ENCODE data around the gene GRIK3.

Gene GRIK3

DNA sequence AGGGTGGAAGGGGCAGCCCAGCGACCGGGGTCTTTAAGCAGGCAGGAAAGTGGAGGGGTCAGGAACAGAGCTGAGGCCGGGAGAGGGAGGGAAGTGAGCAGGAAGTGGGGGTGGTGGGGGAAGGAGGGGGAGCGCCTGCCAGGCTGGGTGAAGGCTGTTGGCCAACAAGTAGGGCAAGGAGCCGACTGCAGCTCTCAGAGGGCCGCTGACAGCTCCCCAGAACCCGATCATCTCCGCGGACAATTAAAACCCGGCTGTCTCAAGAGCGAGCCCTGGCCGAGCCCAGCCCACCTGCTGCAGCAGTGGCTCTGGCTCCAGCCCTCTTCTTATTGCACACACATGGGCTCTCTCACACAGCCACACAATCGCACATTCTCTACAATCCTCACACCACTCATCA lies 51.6 kb downstream of the GRIK3 start:
- H3K27me3 ChIP-seq (ENCODE audit: control insufficient read depth in 1 of 2, insufficient read depth in 2 of 2, low read length in 2 of 2): peaks cover 9 to 15% of the 10 kb centered on the region in 2 donors
- no peaks in the 10 kb centered on the region for H3K36me3 ChIP-seq (ENCODE audit: control insufficient read depth in 2 of 2, insufficient read depth in 2 of 2, low read length in 2 of 2)
- peaks cover 0 to 7% of the 10 kb centered on the region in 2 donors for H3K9me3 ChIP-seq (ENCODE audit: control insufficient read depth in 2 of 2, low read length in 2 of 2)
- H3K4me3 ChIP-seq (ENCODE audit: low read length in 2 of 2): no peak overlapping the region
- no peak overlapping the region for H3K9ac ChIP-seq (ENCODE audit: low read length in 2 of 2)
- no peaks in the 10 kb centered on the region for H3K4me1 ChIP-seq (ENCODE audit: control insufficient read depth, insufficient read depth, low read length)
- no peak overlapping the region for H3K27ac ChIP-seq (ENCODE audit: low read length)

DNA sequence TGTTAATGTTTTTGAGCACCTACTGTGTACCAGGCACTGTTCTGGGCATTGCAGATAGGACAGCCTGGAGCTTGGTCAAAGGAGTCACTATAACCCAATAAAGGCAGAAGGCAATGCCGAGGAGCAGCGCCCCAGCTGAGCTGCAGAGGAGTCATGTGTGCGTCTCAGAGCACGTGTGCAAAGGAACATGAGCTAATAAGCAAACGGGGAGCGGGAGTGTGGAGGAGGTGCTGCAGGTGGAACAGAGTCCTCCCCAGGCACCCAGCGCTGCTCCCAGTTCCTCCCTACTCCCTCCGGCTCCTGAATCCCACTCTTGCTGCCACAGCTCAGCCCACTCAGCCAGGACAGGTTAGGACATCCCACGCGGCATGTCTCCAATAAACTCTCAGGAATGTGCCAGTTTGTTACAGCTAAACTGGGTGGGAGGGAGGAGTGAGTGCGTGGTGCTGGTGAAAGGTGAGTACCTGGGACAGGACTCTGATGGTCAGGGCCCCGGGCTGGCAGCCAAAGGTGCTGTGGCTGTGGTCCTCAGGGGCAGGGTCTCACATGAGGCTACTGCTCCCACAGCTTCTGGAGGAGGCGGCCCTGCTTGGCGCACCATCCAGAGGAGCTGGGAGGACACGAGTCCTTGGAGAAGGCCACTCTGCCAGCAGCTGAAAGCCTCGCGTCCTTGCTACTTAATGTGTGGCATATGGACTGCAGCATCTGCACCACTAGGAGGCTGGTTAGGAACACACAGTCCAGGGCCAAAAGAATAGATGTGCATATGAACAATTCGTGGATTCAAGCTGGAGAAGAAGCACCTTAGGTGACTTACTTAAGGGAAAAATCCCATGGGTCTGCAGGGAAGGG lies 52.3 kb downstream of the GRIK3 start:
- Histone ChIP-seq H3K4me3 (ENCODE audit: low read length in 2 of 2) (no peak overlapping the region), H3K27ac (ENCODE audit: low read length) (no peak overlapping the region), H3K4me1 (ENCODE audit: control insufficient read depth, insufficient read depth, low read length) (no peaks in the 10 kb centered on the region), H3K9me3 (ENCODE audit: control insufficient read depth in 2 of 2, low read length in 2 of 2) (peaks cover 0 to 7% of the 10 kb centered on the region in 2 donors), H3K36me3 (ENCODE audit: control insufficient read depth in 2 of 2, insufficient read depth in 2 of 2, low read length in 2 of 2) (no peaks in the 10 kb centered on the region), H3K9ac (ENCODE audit: low read length in 2 of 2) (no peak overlapping the region), H3K27me3 (ENCODE audit: control insufficient read depth in 1 of 2, insufficient read depth in 2 of 2, low read length in 2 of 2) (peaks cover 9 to 19% of the 10 kb centered on the region in 2 donors)

DNA sequence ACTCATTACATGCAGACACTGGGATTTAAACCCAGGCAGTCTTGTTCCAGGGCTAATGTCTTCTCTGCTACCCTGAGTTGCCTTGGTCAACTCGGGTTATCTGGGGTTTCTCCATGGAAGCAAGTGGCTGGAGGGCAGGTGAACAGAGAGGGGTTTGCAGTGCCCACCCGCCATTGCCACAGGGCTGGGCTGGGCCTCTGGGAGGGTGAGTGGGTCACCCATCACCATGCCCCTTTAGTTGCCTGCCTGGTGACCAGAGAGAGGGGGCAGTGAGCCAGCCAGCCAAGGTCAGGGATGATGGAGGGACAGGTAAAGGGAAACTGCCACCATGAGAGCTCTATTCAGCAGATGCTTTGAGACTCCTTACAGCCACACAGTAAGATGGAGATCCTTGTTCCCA lies 53.2 kb downstream of the GRIK3 start:
- Histone ChIP-seq H3K4me1 (ENCODE audit: control insufficient read depth, insufficient read depth, low read length) (no peaks in the 10 kb centered on the region), H3K27me3 (ENCODE audit: control insufficient read depth in 1 of 2, insufficient read depth in 2 of 2, low read length in 2 of 2) (peaks cover 9 to 25% of the 10 kb centered on the region in 2 donors), H3K27ac (ENCODE audit: low read length) (no peak overlapping the region), H3K36me3 (ENCODE audit: control insufficient read depth in 2 of 2, insufficient read depth in 2 of 2, low read length in 2 of 2) (no peaks in the 10 kb centered on the region), H3K9me3 (ENCODE audit: control insufficient read depth in 2 of 2, low read length in 2 of 2) (peaks cover 0 to 7% of the 10 kb centered on the region in 2 donors), H3K9ac (ENCODE audit: low read length in 2 of 2) (no peak overlapping the region), H3K4me3 (ENCODE audit: low read length in 2 of 2) (no peak overlapping the region)

- peaks cover 9 to 23% of the 10 kb centered on the region in 2 donors for H3K27me3 ChIP-seq (ENCODE audit: control insufficient read depth in 1 of 2, insufficient read depth in 2 of 2, low read length in 2 of 2)
- no peak overlapping the region for H3K27ac ChIP-seq (ENCODE audit: low read length)
- peaks cover 5 to 7% of the 10 kb centered on the region in 2 donors for H3K9me3 ChIP-seq (ENCODE audit: control insufficient read depth in 2 of 2, low read length in 2 of 2)
Measured at GRCh38 chr1:36977731-36978406, 56.4 kb downstream of the GRIK3 start.

DNA sequence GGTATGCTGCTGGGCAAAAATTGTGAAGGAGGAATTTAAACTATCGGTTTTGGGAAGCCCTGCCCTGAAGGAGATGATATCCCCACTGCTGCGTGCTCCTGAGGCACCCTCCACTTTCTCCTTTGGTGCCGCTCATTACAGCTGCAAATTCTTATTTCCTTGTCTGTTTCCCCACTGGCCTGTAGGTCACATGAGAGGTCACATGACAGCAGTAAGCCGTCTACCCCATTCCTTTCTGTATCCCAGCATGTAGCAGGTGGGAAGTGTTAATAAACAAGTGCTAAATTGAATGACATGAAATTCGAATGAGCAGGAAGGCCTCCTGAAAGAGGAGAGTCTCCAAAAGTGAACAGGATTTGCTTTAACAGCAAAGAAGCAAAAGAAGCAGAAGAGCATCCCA lies 58.7 kb downstream of the GRIK3 start:
- Histone ChIP-seq H3K4me3 (ENCODE audit: low read length in 2 of 2) (no peak overlapping the region), H3K27ac (ENCODE audit: low read length) (no peak overlapping the region), H3K36me3 (ENCODE audit: control insufficient read depth in 2 of 2, insufficient read depth in 2 of 2, low read length in 2 of 2) (no peaks in the 10 kb centered on the region), H3K9ac (ENCODE audit: low read length in 2 of 2) (no peak overlapping the region), H3K4me1 (ENCODE audit: control insufficient read depth, insufficient read depth, low read length) (no peaks in the 10 kb centered on the region), H3K9me3 (ENCODE audit: control insufficient read depth in 2 of 2, low read length in 2 of 2) (peaks cover 5 to 7% of the 10 kb centered on the region in 2 donors), H3K27me3 (ENCODE audit: control insufficient read depth in 1 of 2, insufficient read depth in 2 of 2, low read length in 2 of 2) (peaks cover 0 to 21% of the 10 kb centered on the region in 2 donors)

More at GRCh38 chr1:36977731-36978406, 56.4 kb downstream of the GRIK3 start:
- Histone ChIP-seq H3K4me1 (ENCODE audit: control insufficient read depth, insufficient read depth, low read length) (no peaks in the 10 kb centered on the region), H3K36me3 (ENCODE audit: control insufficient read depth in 2 of 2, insufficient read depth in 2 of 2, low read length in 2 of 2) (no peaks in the 10 kb centered on the region), H3K4me3 (ENCODE audit: low read length in 2 of 2) (no peak overlapping the region), H3K9ac (ENCODE audit: low read length in 2 of 2) (no peak overlapping the region)

DNA sequence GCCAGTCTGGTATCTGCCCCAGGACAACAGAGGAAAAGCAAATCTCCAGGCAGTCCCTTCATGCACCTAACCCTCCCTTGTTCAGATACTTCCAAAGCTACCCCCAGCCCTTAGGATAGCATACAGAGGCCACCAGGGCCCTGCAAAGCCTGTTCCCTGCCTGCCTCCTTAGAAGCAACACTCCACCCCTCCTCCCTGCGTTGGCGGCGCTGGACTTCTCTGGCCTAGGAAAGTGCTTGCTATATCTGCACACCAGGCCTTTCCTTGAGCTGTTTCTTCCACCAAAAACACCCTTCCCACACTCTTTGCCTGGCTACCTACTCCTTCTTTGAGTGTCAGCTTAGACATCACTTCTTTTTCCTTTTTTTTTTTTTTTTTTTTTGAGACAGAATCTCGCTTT lies 61.3 kb downstream of the GRIK3 start:
- Histone ChIP-seq H3K4me1 (ENCODE audit: control insufficient read depth, insufficient read depth, low read length) (no peaks in the 10 kb centered on the region), H3K9ac (ENCODE audit: low read length in 2 of 2) (no peak overlapping the region)

GRCh38 chr1:36971852-36972618 lies 62.3 kb downstream of the GRIK3 start:
- H3K4me3 ChIP-seq (ENCODE audit: low read length in 2 of 2): no peak overlapping the region
- no peaks in the 10 kb centered on the region for H3K36me3 ChIP-seq (ENCODE audit: control insufficient read depth in 2 of 2, insufficient read depth in 2 of 2, low read length in 2 of 2)
- peaks cover 0 to 6% of the 10 kb centered on the region in 2 donors for H3K9me3 ChIP-seq (ENCODE audit: control insufficient read depth in 2 of 2, low read length in 2 of 2)
- H3K9ac ChIP-seq (ENCODE audit: low read length in 2 of 2): no peak overlapping the region
- peaks cover 0 to 11% of the 10 kb centered on the region in 2 donors for H3K27me3 ChIP-seq (ENCODE audit: control insufficient read depth in 1 of 2, insufficient read depth in 2 of 2, low read length in 2 of 2)
- H3K4me1 ChIP-seq (ENCODE audit: control insufficient read depth, insufficient read depth, low read length): no peaks in the 10 kb centered on the region
- no peak overlapping the region for H3K27ac ChIP-seq (ENCODE audit: low read length)

More for the DNA sequence above, 61.3 kb downstream of the GRIK3 start:
- H3K27ac ChIP-seq (ENCODE audit: low read length): no peak overlapping the region
- H3K9me3 ChIP-seq (ENCODE audit: control insufficient read depth in 2 of 2, low read length in 2 of 2): peaks cover 1 to 5% of the 10 kb centered on the region in 2 donors
- peaks cover 0 to 15% of the 10 kb centered on the region in 2 donors for H3K27me3 ChIP-seq (ENCODE audit: control insufficient read depth in 1 of 2, insufficient read depth in 2 of 2, low read length in 2 of 2)
- no peaks in the 10 kb centered on the region for H3K36me3 ChIP-seq (ENCODE audit: control insufficient read depth in 2 of 2, insufficient read depth in 2 of 2, low read length in 2 of 2)
- H3K4me3 ChIP-seq (ENCODE audit: low read length in 2 of 2): no peak overlapping the region

GRCh38 chr1:36968730-36969129 lies 65.6 kb downstream of the GRIK3 start:
- Histone ChIP-seq H3K4me1 (ENCODE audit: control insufficient read depth, insufficient read depth, low read length) (no peaks in the 10 kb centered on the region), H3K9ac (ENCODE audit: low read length in 2 of 2) (no peak overlapping the region), H3K9me3 (ENCODE audit: control insufficient read depth in 2 of 2, low read length in 2 of 2) (peaks cover 3 to 4% of the 10 kb centered on the region in 2 donors), H3K27me3 (ENCODE audit: control insufficient read depth in 1 of 2, insufficient read depth in 2 of 2, low read length in 2 of 2) (peaks cover 0 to 7% of the 10 kb centered on the region in 2 donors), H3K27ac (ENCODE audit: low read length) (no peak overlapping the region), H3K4me3 (ENCODE audit: low read length in 2 of 2) (no peak overlapping the region), H3K36me3 (ENCODE audit: control insufficient read depth in 2 of 2, insufficient read depth in 2 of 2, low read length in 2 of 2) (no peaks in the 10 kb centered on the region)

GRCh38 chr1:36966242-36966641 lies 68.1 kb downstream of the GRIK3 start:
- H3K4me3 ChIP-seq (ENCODE audit: low read length in 2 of 2): no peak overlapping the region
- H3K27me3 ChIP-seq (ENCODE audit: control insufficient read depth in 1 of 2, insufficient read depth in 2 of 2, low read length in 2 of 2): peaks cover 0 to 9% of the 10 kb centered on the region in 2 donors
- H3K4me1 ChIP-seq (ENCODE audit: control insufficient read depth, insufficient read depth, low read length): no peaks in the 10 kb centered on the region
- H3K9me3 ChIP-seq (ENCODE audit: control insufficient read depth in 2 of 2, low read length in 2 of 2): peaks cover 3% of the 10 kb centered on the region in 2 donors
- H3K36me3 ChIP-seq (ENCODE audit: control insufficient read depth in 2 of 2, insufficient read depth in 2 of 2, low read length in 2 of 2): no peaks in the 10 kb centered on the region
- H3K27ac ChIP-seq (ENCODE audit: low read length): no peak overlapping the region
- H3K9ac ChIP-seq (ENCODE audit: low read length in 2 of 2): no peak overlapping the region

DNA sequence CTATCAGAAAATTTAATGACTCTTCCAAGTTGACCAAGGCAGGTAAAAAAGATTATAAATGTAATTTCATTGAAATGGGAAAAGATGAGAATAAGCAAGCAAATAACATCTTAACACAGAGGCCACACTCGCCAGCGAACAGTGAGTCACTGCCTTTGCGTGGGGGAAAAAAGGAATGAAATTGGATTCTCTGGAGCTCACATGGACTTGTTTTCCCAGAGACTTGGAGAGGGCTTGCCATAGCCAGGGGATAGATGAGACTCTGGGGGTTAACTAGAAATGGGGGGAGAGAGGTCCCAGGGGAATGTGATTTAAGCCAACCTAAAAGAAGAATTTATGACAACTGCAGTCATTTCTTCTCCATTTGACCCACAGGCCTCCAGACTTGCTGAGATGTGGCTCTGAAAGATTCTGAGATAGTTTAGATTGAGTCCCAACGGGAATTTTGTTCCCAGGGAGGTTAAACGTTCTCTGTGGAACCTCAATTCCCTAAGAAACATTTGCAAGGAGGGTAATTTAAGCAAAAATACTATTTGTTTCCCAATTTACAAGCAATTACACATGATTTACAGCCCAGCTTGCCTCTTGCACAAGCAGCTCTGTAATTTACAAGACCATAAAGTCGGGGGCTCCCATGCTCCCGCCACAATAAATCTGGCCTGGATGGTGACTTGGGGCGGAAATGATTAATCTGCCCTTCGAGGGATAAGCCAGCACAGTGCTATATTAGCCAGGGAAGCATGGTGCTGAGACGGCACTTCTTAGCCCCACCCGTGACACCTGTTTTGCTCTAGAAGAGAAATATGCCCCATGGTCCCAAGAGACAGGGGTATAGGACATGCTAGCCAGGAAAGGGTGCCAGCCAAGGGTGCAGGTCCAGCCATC lies 68.8 kb downstream of the GRIK3 start:
- no peaks in the 10 kb centered on the region for H3K4me1 ChIP-seq (ENCODE audit: control insufficient read depth, insufficient read depth, low read length)
- H3K4me3 ChIP-seq (ENCODE audit: low read length in 2 of 2): no peak overlapping the region
- H3K36me3 ChIP-seq (ENCODE audit: control insufficient read depth in 2 of 2, insufficient read depth in 2 of 2, low read length in 2 of 2): no peaks in the 10 kb centered on the region
- no peak overlapping the region for H3K9ac ChIP-seq (ENCODE audit: low read length in 2 of 2)
- H3K9me3 ChIP-seq (ENCODE audit: control insufficient read depth in 2 of 2, low read length in 2 of 2): peaks cover 3% of the 10 kb centered on the region in 2 donors
- peaks cover 0 to 8% of the 10 kb centered on the region in 2 donors for H3K27me3 ChIP-seq (ENCODE audit: control insufficient read depth in 1 of 2, insufficient read depth in 2 of 2, low read length in 2 of 2)
- H3K27ac ChIP-seq (ENCODE audit: low read length): no peak overlapping the region
